GM12891 (cell line): ENCODE results near the gene ATG4C. TPM values are rescaled to one million over a fixed set of nuclear protein-coding genes. Genes with fewer than 3 reads are reported as not detected.
"Not testable (repeated sequence)": the region's sequence is repeated elsewhere in the genome, so short reads cannot be mapped to it uniquely, and the experiment has no call there.

Source experiments
- DNase-seq: peaks from one replicate; pipeline ENCODE4 v3.0.0; 2011; ENCODE audit warnings: low spot score; ENCODE audit not compliant: insufficient read length
- FAIRE-seq: peaks from 2 replicates; lab custom pipeline; 2011; peaks lifted over from hg19 to GRCh38; lab: Jason Lieb, UNC
- PAX5 ChIP-seq: IDR thresholded peaks from 2 replicates; pipeline ENCODE4 v1.6.1; 2011; ENCODE audit warnings: low read length, moderate library complexity, mild to moderate bottlenecking; ENCODE audit not compliant: insufficient read depth, severe bottlenecking
- POLR2A ChIP-seq: IDR thresholded peaks from 2 replicates; pipeline ENCODE4 v1.6.1; 2011; ENCODE audit warnings: low read depth, low read length, control low read depth
- POLR2AphosphoS5 ChIP-seq: IDR thresholded peaks from 2 replicates; pipeline ENCODE4 v1.6.1; 2011; ENCODE audit warnings: low read depth, low read length, control low read depth
- POU2F2 ChIP-seq: IDR thresholded peaks from 2 replicates; pipeline ENCODE4 v1.6.1; 2011; ENCODE audit warnings: low read depth, mild to moderate bottlenecking, control low read depth, low read length, moderate library complexity
- SPI1 ChIP-seq: IDR thresholded peaks from 2 replicates; pipeline ENCODE4 v1.6.1; 2011; ENCODE audit warnings: low read depth, low read length, control low read depth
- TAF1 ChIP-seq: IDR thresholded peaks from 2 replicates; pipeline ENCODE4 v1.6.1; 2011; ENCODE audit warnings: low read depth, low read length, control low read depth
- polyA plus RNA-seq: library from polyadenylated mRNA; unstranded; fragments of >200 nt; gene quantifications from one replicate; pipeline ENCODE4 v1.2.1, GENCODE V29; 2012; ENCODE audit warnings: low read depth, missing spikeins, inconsistent platforms; ENCODE audit not compliant: missing spikeins

ATG4C gene
- 8.4 TPM for polyA plus RNA-seq

- peak; percentile 99 for FAIRE-seq
- peak; percentile 80 for DNase-seq
- TF ChIP-seq POLR2AphosphoS5 = peak; percentile 95
- TF ChIP-seq PAX5 = peak; percentile 20
- peak; percentile 73 for TF ChIP-seq POU2F2
- peak; percentile 54 for TF ChIP-seq SPI1
- peak; percentile 96 for TF ChIP-seq POLR2A
- peak; percentile 83 for TF ChIP-seq TAF1
Measured at GRCh38 chr1:62783736-62784508, at the start of gene ATG4C. Gene ATG4C, plus strand, starts transcription at chr1:62784132. Its CDS starts 19,655 bp downstream, at chr1:62803787.

- TF ChIP-seq SPI1 (no peak), PAX5 (no peak), TAF1 (no peak), POLR2A (no peak), POLR2AphosphoS5 (no peak), POU2F2 (no peak)
- FAIRE-seq (no peak), DNase-seq (no peak)
Measured at GRCh38 chr1:62735491-62736171, 48.3 kb upstream of the ATG4C start.

- not testable (repeated sequence) for DNase-seq, FAIRE-seq
Measured at GRCh38 chr1:62740701-62741100, 43.2 kb upstream of the ATG4C start.

GRCh38 chr1:62744611-62745577 is 39.0 kb upstream of the ATG4C start:
- no peak for DNase-seq
- FAIRE-seq = peak; percentile 20
- TF ChIP-seq SPI1 = no peak
- TF ChIP-seq POLR2A = no peak
- no peak for TF ChIP-seq TAF1
- TF ChIP-seq POU2F2 = no peak
- TF ChIP-seq PAX5 = no peak
- TF ChIP-seq POLR2AphosphoS5 = no peak

GRCh38 chr1:62746086-62746808 is 37.7 kb upstream of the ATG4C start:
- DNase-seq = no peak
- peak; percentile 20 for FAIRE-seq
- TF ChIP-seq POLR2AphosphoS5 (no peak), SPI1 (no peak), PAX5 (no peak), POU2F2 (no peak), TAF1 (no peak), POLR2A (no peak)

- DNase-seq = no peak
- TF ChIP-seq SPI1 (no peak), POLR2A (no peak)
- FAIRE-seq = no peak
Measured at GRCh38 chr1:62746809-62747138, 37.2 kb upstream of the ATG4C start.

- FAIRE-seq = no peak
- no peak for DNase-seq
- TF ChIP-seq PAX5 (no peak), TAF1 (no peak), POU2F2 (no peak), POLR2AphosphoS5 (no peak), POLR2A (no peak), SPI1 (no peak)
Measured at GRCh38 chr1:62753031-62753965, 30.6 kb upstream of the ATG4C start.

GRCh38 chr1:62754938-62755337 is 29.0 kb upstream of the ATG4C start:
- DNase-seq, FAIRE-seq: not testable (repeated sequence)

- FAIRE-seq = not testable (repeated sequence)
Measured at GRCh38 chr1:62756255-62756884, 27.6 kb upstream of the ATG4C start.

GRCh38 chr1:62759232-62759875 is 24.6 kb upstream of the ATG4C start:
- FAIRE-seq, DNase-seq: not testable (repeated sequence)

More at GRCh38 chr1:62756255-62756884, 27.6 kb upstream of the ATG4C start:
- DNase-seq = not testable (repeated sequence)

- not testable (repeated sequence) for DNase-seq, FAIRE-seq
Measured at GRCh38 chr1:62760021-62760782, 23.7 kb upstream of the ATG4C start.
